Measurements from ENCODE around the gene TEX28.
A peak's percentile ranks its signal among the peaks of the same experiment; 100 is the strongest.

The TEX28 gene

GRCh38 chrX:154329294-154329693 is 34.4 kb upstream of the TEX28 start:
- Histone ChIP-seq H3K4me3 (no peak overlapping the region), H3K27ac (no peak overlapping the region)
- DNase-seq (ENCODE audit: low spot score), result no peak
- TF ChIP-seq CTCF (IDR thresholded peaks at IDR 0.05), result no peak

GRCh38 chrX:154328646-154329045 is 33.7 kb upstream of the TEX28 start:
- no peak for DNase-seq (ENCODE audit: low spot score)
- Histone ChIP-seq H3K27ac (no peak overlapping the region), H3K4me3 (no peak overlapping the region)
- TF ChIP-seq CTCF (IDR thresholded peaks at IDR 0.05), result no peak

- no peak for TF ChIP-seq CTCF (IDR thresholded peaks at IDR 0.05)
- Histone ChIP-seq H3K4me3 (peak overlapping the region; percentile 21), H3K27ac (no peak overlapping the region)
- no peak for DNase-seq (ENCODE audit: low spot score)
Observed at GRCh38 chrX:154327038-154327820, 32.3 kb upstream of the TEX28 start.

- no peak for TF ChIP-seq CTCF (IDR thresholded peaks at IDR 0.05)
- no peak overlapping the region for H3K4me3 ChIP-seq
- no peak overlapping the region for H3K27ac ChIP-seq
- DNase-seq (ENCODE audit: low spot score), result no peak
Observed at GRCh38 chrX:154325541-154325940, 30.6 kb upstream of the TEX28 start.

GRCh38 chrX:154323537-154323936 is 28.6 kb upstream of the TEX28 start:
- H3K4me3 ChIP-seq, result no peak overlapping the region
- no peak for TF ChIP-seq CTCF (IDR thresholded peaks at IDR 0.05)
- DNase-seq (ENCODE audit: low spot score), result no peak
- no peak overlapping the region for H3K27ac ChIP-seq

- no peak overlapping the region for H3K27ac ChIP-seq
- DNase-seq (ENCODE audit: low spot score), result no peak
- no peak overlapping the region for H3K4me3 ChIP-seq
- no peak for TF ChIP-seq CTCF (IDR thresholded peaks at IDR 0.05)
Observed at GRCh38 chrX:154322890-154323289, 28.0 kb upstream of the TEX28 start.

- DNase-seq (ENCODE audit: low spot score), result no peak
- no peak overlapping the region for H3K4me3 ChIP-seq
Observed at GRCh38 chrX:154321594-154321993, 26.7 kb upstream of the TEX28 start.

More at GRCh38 chrX:154321594-154321993, 26.7 kb upstream of the TEX28 start:
- no peak overlapping the region for H3K27ac ChIP-seq
- no peak for TF ChIP-seq CTCF (IDR thresholded peaks at IDR 0.05)

Measured in coronary artery (tissue), 2 donors.